Astrocyte (in vitro differentiated cells and primary cell): ENCODE measurements around the gene DOK7. TPM values are rescaled to one million over a fixed set of nuclear protein-coding genes. Genes with fewer than 3 reads are reported as not detected.

ENCODE experiments used
- DNase-seq: peaks from one replicate; pipeline ENCODE4 v3.0.0-alpha.2; 2010; ENCODE audit warnings: low read depth
- FAIRE-seq: peaks from 2 replicates; lab custom pipeline; 2011; peaks lifted over from hg19 to GRCh38; lab: Jason Lieb, UNC
- H2AFZ ChIP-seq: 2 replicates; pipeline ENCODE4 v1.6.0; 2012; ENCODE audit warnings: low read depth, low read length, inconsistent platforms
- H3K27ac ChIP-seq: 2 replicates; pipeline ENCODE4 v1.5.1; 2011; ENCODE audit warnings: low read depth, low read length, inconsistent platforms
- H3K27me3 ChIP-seq: 2 replicates; pipeline ENCODE4 v1.6.0; 2011; ENCODE audit warnings: low read length, inconsistent platforms; ENCODE audit not compliant: insufficient read depth
- H3K36me3 ChIP-seq: 2 replicates; pipeline ENCODE4 v1.5.1; 2011; ENCODE audit warnings: low read length, inconsistent platforms; ENCODE audit not compliant: insufficient read depth
- H3K4me1 ChIP-seq: 2 replicates; pipeline ENCODE4 v1.5.1; 2011; ENCODE audit warnings: low read length, inconsistent platforms; ENCODE audit not compliant: insufficient read depth
- H3K4me2 ChIP-seq: 2 replicates; pipeline ENCODE4 v1.6.0; 2012; ENCODE audit warnings: low read length, inconsistent platforms
- H3K4me3 ChIP-seq: 2 replicates; pipeline ENCODE4 v1.5.1; 2011; ENCODE audit warnings: low read depth, mild to moderate bottlenecking, low read length, inconsistent platforms; ENCODE audit not compliant: insufficient read depth
- H3K79me2 ChIP-seq: 2 replicates; pipeline ENCODE4 v1.6.0; 2012; ENCODE audit warnings: mild to moderate bottlenecking, low read length, inconsistent platforms; ENCODE audit not compliant: insufficient read depth
- H3K9ac ChIP-seq: 2 replicates; pipeline ENCODE4 v1.6.0; 2012; ENCODE audit warnings: mild to moderate bottlenecking, low read length, inconsistent platforms
- H3K9me3 ChIP-seq: 2 replicates; pipeline ENCODE4 v1.5.1; 2012; ENCODE audit warnings: low read depth, mild to moderate bottlenecking, low read length, inconsistent platforms; ENCODE audit not compliant: insufficient read depth
- H4K20me1 ChIP-seq: 2 replicates; pipeline ENCODE4 v1.6.0; 2012; ENCODE audit warnings: low read length, inconsistent platforms; ENCODE audit not compliant: insufficient read depth
- H3K27ac Mint-ChIP-seq: one replicate; pipeline ENCODE4 v1.8.0; 2021; ENCODE audit warnings: mild to moderate bottlenecking, mixed read lengths; ENCODE audit not compliant: unreplicated experiment
- H3K27me3 Mint-ChIP-seq: one replicate; pipeline ENCODE4 v1.8.0; 2021; ENCODE audit warnings: low read depth, mixed read lengths; ENCODE audit not compliant: unreplicated experiment
- H3K36me3 Mint-ChIP-seq: one replicate; pipeline ENCODE4 v1.8.0; 2021; ENCODE audit warnings: low read depth, mixed read lengths; ENCODE audit not compliant: unreplicated experiment
- H3K4me1 Mint-ChIP-seq: one replicate; pipeline ENCODE4 v1.8.0; 2021; ENCODE audit warnings: low read depth, mixed read lengths; ENCODE audit not compliant: unreplicated experiment
- H3K4me3 Mint-ChIP-seq: one replicate; pipeline ENCODE4 v1.8.0; 2021; ENCODE audit warnings: mild to moderate bottlenecking, moderate library complexity, mixed read lengths; ENCODE audit not compliant: unreplicated experiment
- H3K9me3 Mint-ChIP-seq: one replicate; pipeline ENCODE4 v1.8.0; 2021; ENCODE audit warnings: mild to moderate bottlenecking, mixed read lengths; ENCODE audit not compliant: unreplicated experiment
- CTCF ChIP-seq: IDR thresholded peaks from 2 replicates; pipeline ENCODE4 v1.5.1; 2011; ENCODE audit warnings: low read depth, mild to moderate bottlenecking, inconsistent platforms, low read length, moderate library complexity; ENCODE audit not compliant: insufficient read depth
- EZH2 ChIP-seq: IDR thresholded peaks from 2 replicates; pipeline ENCODE4 v1.6.1; 2012; ENCODE audit warnings: mild to moderate bottlenecking, low read length, inconsistent platforms; ENCODE audit not compliant: insufficient read depth
- total RNA-seq: library from RNA; stranded (reverse); gene quantifications from 2 replicates; pipeline ENCODE4 v1.2.1, GENCODE V29; 2021

The DOK7 gene
- total RNA-seq, 1 donor from 2014 or later, result not detected

- FAIRE-seq, result no peak
- H3K27me3 Mint-ChIP-seq, result peaks cover 28% of the 10 kb centered on the region
- no peak for DNase-seq
Observed at GRCh38 chr4:3485011-3485791, 22.1 kb downstream of the DOK7 start.

GRCh38 chr4:3485886-3486540 is 22.9 kb downstream of the DOK7 start:
- TF ChIP-seq EZH2 (no peak), CTCF (no peak)
- H3K4me3 ChIP-seq, result no peak overlapping the region
- H2AFZ ChIP-seq, result no peak overlapping the region
- no peaks in the 10 kb centered on the region for H3K79me2 ChIP-seq
- peaks cover under 1% of the 10 kb centered on the region for H4K20me1 ChIP-seq
- no peaks in the 10 kb centered on the region for H3K9me3 ChIP-seq
- Mint-ChIP-seq H3K9me3 (no peaks in the 10 kb centered on the region), H3K4me3 (no peak overlapping the region), H3K4me1 (no peaks in the 10 kb centered on the region), H3K36me3 (no peaks in the 10 kb centered on the region), H3K27ac (no peak overlapping the region), H3K27me3 (peaks cover 24% of the 10 kb centered on the region)
- H3K9ac ChIP-seq, result no peak overlapping the region
- peaks cover 6% of the 10 kb centered on the region for H3K27me3 ChIP-seq
- H3K4me1 ChIP-seq, result peaks cover 10% of the 10 kb centered on the region
- no peak overlapping the region for H3K27ac ChIP-seq
- DNase-seq (no peak), FAIRE-seq (no peak)
- H3K4me2 ChIP-seq, result no peak overlapping the region
- H3K36me3 ChIP-seq, result no peaks in the 10 kb centered on the region

More at GRCh38 chr4:3485011-3485791, 22.1 kb downstream of the DOK7 start:
- H4K20me1 ChIP-seq, result no peaks in the 10 kb centered on the region
- Mint-ChIP-seq H3K27ac (no peak overlapping the region), H3K4me1 (no peaks in the 10 kb centered on the region), H3K36me3 (no peaks in the 10 kb centered on the region), H3K4me3 (no peak overlapping the region), H3K9me3 (no peaks in the 10 kb centered on the region)
- no peak overlapping the region for H3K27ac ChIP-seq
- H3K4me2 ChIP-seq, result peak overlapping the region; percentile 5
- TF ChIP-seq EZH2, result no peak
- TF ChIP-seq CTCF, result no peak
- H3K4me1 ChIP-seq, result peaks cover 10% of the 10 kb centered on the region
- no peaks in the 10 kb centered on the region for H3K36me3 ChIP-seq
- no peaks in the 10 kb centered on the region for H3K79me2 ChIP-seq
- no peak overlapping the region for H3K9ac ChIP-seq
- no peak overlapping the region for H3K4me3 ChIP-seq
- H2AFZ ChIP-seq, result no peak overlapping the region
- no peaks in the 10 kb centered on the region for H3K9me3 ChIP-seq
- peaks cover 6% of the 10 kb centered on the region for H3K27me3 ChIP-seq
